K562 (cell line): Measurements from ENCODE around the gene ABCD3. TPM values are rescaled to one million over a fixed set of nuclear protein-coding genes. Genes with fewer than 3 reads are reported as not detected.

ENCODE experiments used
- ATAC-seq: fragments of 200-7000 bp; cut with Tn5 transposase; 3 replicates; pipeline ENCODE4 v1.9.1; 2020; ENCODE audit warnings: moderate library complexity
- BruUV-seq: library from RNA; stranded (reverse); fragments of 400-500 nt; replicated peaks from 2 replicates; lab custom pipeline; 2021; lab: Mats Ljungman, UMichigan
- CTCF ChIA-PET: fragments of 300-600 bp; formaldehyde crosslinking; extraction: SDS; loops from one replicate; lab custom pipeline; 2021; ENCODE audit warnings: low intra/inter-chr PET ratio; lab: Yijun Ruan, JAX
- POLR2A ChIA-PET: fragments of 300-600, 350-650 bp; sonication (Branson Sonifier 250); formaldehyde crosslinking; extraction: SDS; loops from one replicate; lab custom pipeline; 2021; ENCODE audit warnings: antibody characterized with exemption, inconsistent platforms; lab: Yijun Ruan, JAX
- DNase-seq, 4 experiments: peaks; one replicate each; pipeline versions ENCODE4 v3.0.0 to v3.0.0-alpha.2; 2011 to 2018; ENCODE audit warnings: low spot score in 3 of 4, mixed read lengths in 3 of 4; ENCODE audit errors: extremely low read depth in 1 of 4
- FAIRE-seq: peaks from 2 replicates; lab custom pipeline; 2011; peaks lifted over from hg19 to GRCh38; lab: Jason Lieb, UNC
- H2AFZ ChIP-seq: 2 replicates; pipeline ENCODE4 v1.6.0; 2011; ENCODE audit warnings: low read depth, low read length, control low read depth, inconsistent platforms
- H3K27ac ChIP-seq: fragments of 200-600 bp; 3 replicates; pipeline ENCODE4 v1.8.0; 2011; ENCODE audit warnings: low read depth, mild to moderate bottlenecking, control low read depth, inconsistent platforms, low read length, moderate library complexity, mixed read lengths; ENCODE audit errors: extremely low read depth
- H3K27me3 ChIP-seq, 2 experiments: fragments of 300-600 bp in 1 of 2; 2 replicates in 1 of 2; 3 replicates in 1 of 2; pipeline versions ENCODE4 v1.6.0 to v1.8.0; 2011; ENCODE audit warnings: inconsistent platforms in 2 of 2, low read length in 2 of 2, mild to moderate bottlenecking in 1 of 2, mixed read lengths in 1 of 2, moderate library complexity in 1 of 2; ENCODE audit not compliant: control insufficient read depth in 2 of 2, insufficient read depth in 2 of 2
- H3K36me3 ChIP-seq: fragments of 300-600 bp; 3 replicates; pipeline ENCODE4 v1.8.0; 2011; ENCODE audit warnings: mild to moderate bottlenecking, low read length, inconsistent platforms; ENCODE audit not compliant: control insufficient read depth, insufficient read depth
- H3K4me1 ChIP-seq, 2 experiments: fragments of 200-600 bp in 1 of 2; replicated peaks in 1 of 2; 2 replicates in 1 of 2; 3 replicates in 1 of 2; pipeline versions ENCODE4 v1.5.1 to v1.8.0; 2011; ENCODE audit warnings: inconsistent platforms in 2 of 2, low read length in 2 of 2, mild to moderate bottlenecking in 1 of 2, mixed read lengths in 1 of 2, moderate library complexity in 1 of 2; ENCODE audit not compliant: control insufficient read depth in 2 of 2, insufficient read depth in 2 of 2
- H3K4me2 ChIP-seq: 2 replicates; pipeline ENCODE4 v1.6.1; 2011; ENCODE audit warnings: low read length, control low read depth, inconsistent platforms, mixed read lengths; ENCODE audit not compliant: insufficient read depth
- H3K4me3 ChIP-seq: fragments of 200-600 bp; sonication (generic), shearing (Covaris generic); 2 replicates; pipeline ENCODE4 v1.5.1; 2016; ENCODE audit warnings: control low read depth, inconsistent platforms
- H3K79me2 ChIP-seq: fragments of 200-600 bp; 3 replicates; pipeline ENCODE4 v1.8.0; 2011; ENCODE audit warnings: low read length, inconsistent platforms; ENCODE audit not compliant: control insufficient read depth, insufficient read depth
- H3K9ac ChIP-seq, 2 experiments: 2 replicates each; pipeline versions ENCODE4 v1.6.0 to v1.6.1; 2011; ENCODE audit warnings: low read depth in 2 of 2, low read length in 2 of 2, control low read depth in 1 of 2, inconsistent platforms in 1 of 2, mild to moderate bottlenecking in 1 of 2, mixed read lengths in 1 of 2; ENCODE audit not compliant: insufficient read depth in 1 of 2
- H3K9me1 ChIP-seq: one replicate; pipeline ENCODE4 v1.6.0; 2011; ENCODE audit warnings: inconsistent platforms, mild to moderate bottlenecking, low read length, moderate library complexity; ENCODE audit not compliant: control insufficient read depth, insufficient read depth
- H3K9me3 ChIP-seq: replicated peaks from 2 replicates; pipeline ENCODE4 v1.5.1; 2011; ENCODE audit warnings: low read depth, low read length, inconsistent platforms; ENCODE audit not compliant: control insufficient read depth, insufficient read depth
- H4K20me1 ChIP-seq: replicated peaks from 2 replicates; pipeline ENCODE4 v1.6.1; 2011; ENCODE audit warnings: low read length, inconsistent platforms, mixed read lengths; ENCODE audit not compliant: control insufficient read depth, insufficient read depth
- CREB5 ChIP-seq: fragments of 250-450 bp; sonication (Bioruptor Pico); IDR thresholded peaks from 2 replicates; pipeline ENCODE4 v1.5.0; 2020; ENCODE audit warnings: mild to moderate bottlenecking
- NCOR1 ChIP-seq: fragments of 450-650 bp; IDR thresholded peaks from 2 replicates; pipeline ENCODE4 v1.6.1; 2016; ENCODE audit warnings: mild to moderate bottlenecking, moderate library complexity
- SNIP1 ChIP-seq: fragments of 450-650 bp; IDR thresholded peaks from 2 replicates; pipeline ENCODE4 v1.7.1; 2017; ENCODE audit warnings: low read depth, mild to moderate bottlenecking
- SREBF1 ChIP-seq: fragments of 150-350 bp; IDR thresholded peaks from 2 replicates; pipeline ENCODE4 v1.6.1; 2014; ENCODE audit warnings: antibody characterized with exemption, low read depth, low read length, borderline replicate concordance
- ZNF518B ChIP-seq: fragments of 250-450 bp; sonication (Bioruptor Pico); IDR thresholded peaks from 2 replicates; pipeline ENCODE4 v1.5.0; 2021; ENCODE audit warnings: mild to moderate bottlenecking, moderate library complexity
- WGBS: fragments of 100-300 bp; shearing (Covaris generic); methylation state at CpG from one replicate; pipeline ENCODE4 v1.1.6; 2016; ENCODE audit warnings: low coverage, mixed read lengths; ENCODE audit not compliant: insufficient coverage; ENCODE audit errors: missing lambda C conversion rate; 5-methylcytosine and 5-hydroxymethylcytosine counted together
- in situ Hi-C: fragments of 300-500 bp; cut with MboI; formaldehyde crosslinking; loops from 4 replicates; pipeline ENCODE4 v1.15.0; 2018; ENCODE audit warnings: inconsistent platforms, mixed read lengths
- intact Hi-C: fragments of 100-400 bp; cut with micrococcal nuclease; formaldehyde crosslinking; loops from 2 replicates; pipeline ENCODE4 v1.14.2; 2022
- polyA plus RNA-seq, 8 experiments: library from polyadenylated mRNA; depleted of rRNA in 4 of 8; stranded (reverse) in 5 of 8; unstranded in 3 of 8; fragments of >200 nt; fragmentation: Nextera tagmentation in 2 of 8; fragmentation: Illumina TruSeq in 1 of 8; extraction: Ambion mirVana in 2 of 8; extraction: Trizol in 1 of 8; gene quantifications; 2 replicates each; pipeline versions ENCODE4 v1.2.1 to v1.2.3, GENCODE V29; 2011 to 2014; ENCODE audit warnings: inconsistent platforms in 1 of 8, missing spikeins in 1 of 8
- total RNA-seq, 7 experiments: library from RNA; depleted of rRNA in 6 of 7; stranded (reverse); fragments of >200 nt in 6 of 7; fragmentation: Illumina TruSeq in 2 of 7; extraction: Trizol in 2 of 7; gene quantifications; 2 replicates each; pipeline versions ENCODE4 v1.2.1 to v1.2.3, GENCODE V29; 2011 to 2021; ENCODE audit warnings: low replicate concordance in 1 of 7

The ABCD3 gene
- total and polyA plus RNA-seq, 9 of the 15 experiments (the other 6 are each of a cell fraction or from before 2014, with no cell fraction given) = 11.0 to 30.7 (median 15.5) TPM

GRCh38 chr1:94395231-94395630 lies 23.0 kb upstream of the ABCD3 start:
- ChIA-PET POLR2A (no interaction called here), CTCF (interaction anchor here (1.9 kb wide), 1 partner anchor 69 kb away, joined by 11 read pairs; no protein-coding TSS in a partner anchor)
- WGBS = 0% methylated on average over 3 of the region's 3 CpGs
- Histone ChIP-seq H3K4me2 (no peak overlapping the region), H2AFZ (no peak overlapping the region), H3K9me1 (no peaks in the 10 kb centered on the region), H3K9me3 (no peaks in the 10 kb centered on the region), H3K4me1 (no peaks in the 10 kb centered on the region), H3K4me3 (no peak overlapping the region), H3K27me3 (peaks cover 4 to 8% of the 10 kb centered on the region in 2 experiments; a peak in 3 of 5 replicates), H4K20me1 (no peaks in the 10 kb centered on the region), H3K79me2 (no peaks in the 10 kb centered on the region), H3K27ac (no peak overlapping the region), H3K36me3 (no peaks in the 10 kb centered on the region), H3K9ac (no peak overlapping the region)
- TF ChIP-seq SNIP1 (no peak), NCOR1 (no peak), CREB5 (no peak), ZNF518B (CRISPR knock-in tag) (no peak), SREBF1 (no peak)
- no TSS peak for BruUV-seq
- ATAC-seq (no peak), DNase-seq (no peak), FAIRE-seq (no peak)
- intact Hi-C loops = no loop called here
- in situ Hi-C loops = no loop called here
